Esophagus muscularis mucosa (tissue), 4 donors: ENCODE data around the gene RDH12. TPM values are rescaled to one million over a fixed set of nuclear protein-coding genes. Genes with fewer than 3 reads are reported as not detected.

ENCODE experiments used
- DNase-seq: peaks from one replicate; pipeline ENCODE4 v3.0.0-alpha.2; 2017; ENCODE audit errors: extremely low spot score
- H3K27ac ChIP-seq, 4 donors: fragments of 200-600 bp; sonication (generic); replicated peaks in 1 of 4; 1 replicate in 3 of 4; 2 replicates in 1 of 4; pipeline ENCODE4 v1.5.1; 2016 to 2019; ENCODE audit warnings: mild to moderate bottlenecking in 1 of 4
- H3K27me3 ChIP-seq, 4 donors: fragments of 200-600 bp; sonication (generic); one replicate each; pipeline versions ENCODE4 v1.5.1 to v1.6.0; 2016 to 2019
- H3K36me3 ChIP-seq, 4 donors: fragments of 200-600 bp; sonication (generic); one replicate each; pipeline ENCODE4 v1.5.1; 2016 to 2019
- H3K4me1 ChIP-seq, 4 donors: fragments of 200-600 bp; sonication (generic); one replicate each; pipeline ENCODE4 v1.5.1; 2016 to 2019
- H3K4me3 ChIP-seq, 4 donors: fragments of 200-600 bp; sonication (generic); 1 replicate in 2 of 4; 2 replicates in 2 of 4; pipeline ENCODE4 v1.5.1; 2016 to 2019; ENCODE audit warnings: mild to moderate bottlenecking in 4 of 4, moderate library complexity in 1 of 4
- H3K9me3 ChIP-seq, 4 donors: fragments of 200-600 bp; sonication (generic); 1 replicate in 3 of 4; 2 replicates in 1 of 4; pipeline ENCODE4 v1.5.1; 2016 to 2019
- CTCF ChIP-seq, 3 experiments: fragments of 200-600 bp in 2 of 3; fragments of 450-650 bp in 1 of 3; sonication (generic) in 2 of 3; IDR thresholded peaks; one replicate each; pipeline ENCODE4 v1.5.1; 2017 to 2019; ENCODE audit warnings: antibody characterized with exemption in 3 of 3, mild to moderate bottlenecking in 2 of 3, moderate library complexity in 1 of 3
- EP300 ChIP-seq: sonication (generic); formaldehyde crosslinking; IDR thresholded peaks from one replicate; pipeline ENCODE4 v1.6.1; 2017; ENCODE audit warnings: antibody characterized with exemption
- POLR2A ChIP-seq: fragments of 450-650 bp; IDR thresholded peaks from one replicate; pipeline ENCODE4 v1.6.1; 2017; ENCODE audit warnings: antibody characterized with exemption, moderate library complexity, mild to moderate bottlenecking, low read depth
- POLR2AphosphoS5 ChIP-seq, 2 donors: sonication (generic); formaldehyde crosslinking; IDR thresholded peaks; one replicate each; pipeline ENCODE4 v1.6.1; 2017; ENCODE audit warnings: antibody characterized with exemption in 2 of 2
- WGBS: methylation state at CpG from one replicate; pipeline ENCODE4 v1.1.5; 2018; 5-methylcytosine and 5-hydroxymethylcytosine counted together
- intact Hi-C: fragments of 100-400 bp; cut with DNase I; formaldehyde crosslinking; loops from one replicate; pipeline ENCODE4 v1.15.1; 2023
- total RNA-seq, 4 donors: library from RNA; depleted of rRNA; stranded (reverse); fragments of >200 nt; gene quantifications; one replicate each; pipeline versions ENCODE4 v1.1.0 to v1.2.1, GENCODE V29; 2016

RDH12 gene
- total RNA-seq, 4 donors from 2014 or later, result not detected

GRCh38 chr14:67729072-67729885 lies 27.6 kb downstream of the RDH12 start:
- no peaks in the 10 kb centered on the region for H3K36me3 ChIP-seq
- peaks cover 0 to 6% (median 0%) of the 10 kb centered on the region in 4 donors for H3K27me3 ChIP-seq
- no peak overlapping the region for H3K27ac ChIP-seq
- H3K4me1 ChIP-seq, result no peaks in the 10 kb centered on the region
- no peaks in the 10 kb centered on the region for H3K9me3 ChIP-seq
- no peak for DNase-seq
- H3K4me3 ChIP-seq, result no peak overlapping the region
- WGBS, result 61% methylated on average over 21 of the region's 21 CpGs
- TF ChIP-seq POLR2AphosphoS5 (IDR thresholded peaks at IDR 0.05) (no peak), EP300 (no peak)
- intact Hi-C loops, result no loop called here

GRCh38 chr14:67733616-67734015 lies 31.9 kb downstream of the RDH12 start:
- no peaks in the 10 kb centered on the region for H3K36me3 ChIP-seq
- WGBS, result 87% methylated on average over 4 of the region's 4 CpGs
- no peaks in the 10 kb centered on the region for H3K9me3 ChIP-seq
- no peak overlapping the region for H3K27ac ChIP-seq
- no peak overlapping the region for H3K4me3 ChIP-seq
- H3K4me1 ChIP-seq, result peaks cover 0 to 9% (median 0%) of the 10 kb centered on the region in 4 donors
- peaks cover 0 to 6% (median 0%) of the 10 kb centered on the region in 4 donors for H3K27me3 ChIP-seq
- TF ChIP-seq POLR2AphosphoS5 (IDR thresholded peaks at IDR 0.05) (no peak), EP300 (no peak), POLR2A (no peak), CTCF (IDR thresholded peaks at IDR 0.05) (no peak)
- DNase-seq, result no peak
- intact Hi-C loops, result no loop called here

GRCh38 chr14:67734675-67735074 lies 33.0 kb downstream of the RDH12 start:
- Histone ChIP-seq H3K4me3 (no peak overlapping the region), H3K36me3 (no peaks in the 10 kb centered on the region), H3K27me3 (no peaks in the 10 kb centered on the region), H3K9me3 (no peaks in the 10 kb centered on the region), H3K4me1 (peaks cover 0 to 9% (median 0%) of the 10 kb centered on the region in 4 donors), H3K27ac (no peak overlapping the region)
- 61% methylated on average over 3 of the region's 3 CpGs for WGBS
- intact Hi-C loops, result no loop called here
- no peak for DNase-seq
- TF ChIP-seq POLR2A, result no peak
- no peak for TF ChIP-seq POLR2AphosphoS5 (IDR thresholded peaks at IDR 0.05)
- TF ChIP-seq EP300, result no peak
- TF ChIP-seq CTCF (IDR thresholded peaks at IDR 0.05), result no peak

- Histone ChIP-seq H3K27me3 (no peaks in the 10 kb centered on the region), H3K9me3 (no peaks in the 10 kb centered on the region), H3K4me1 (peaks cover 0 to 9% (median 0%) of the 10 kb centered on the region in 4 donors), H3K4me3 (no peak overlapping the region), H3K27ac (no peak overlapping the region), H3K36me3 (no peaks in the 10 kb centered on the region)
- intact Hi-C loops, result no loop called here
- TF ChIP-seq POLR2A (no peak), POLR2AphosphoS5 (IDR thresholded peaks at IDR 0.05) (no peak), CTCF (IDR thresholded peaks at IDR 0.05) (no peak), EP300 (no peak)
- DNase-seq, result no peak
- WGBS, result 84% methylated on average over 10 of the region's 10 CpGs
Observed at GRCh38 chr14:67735336-67736147, 33.9 kb downstream of the RDH12 start.

- peaks cover 0 to 9% (median 0%) of the 10 kb centered on the region in 4 donors for H3K4me1 ChIP-seq
- H3K9me3 ChIP-seq, result no peaks in the 10 kb centered on the region
- no peaks in the 10 kb centered on the region for H3K27me3 ChIP-seq
- H3K4me3 ChIP-seq, result no peak overlapping the region
- WGBS, result 89% methylated on average over 4 of the region's 4 CpGs
- TF ChIP-seq POLR2AphosphoS5 (IDR thresholded peaks at IDR 0.05) (no peak), CTCF (IDR thresholded peaks at IDR 0.05) (no peak), POLR2A (no peak), EP300 (no peak)
- intact Hi-C loops, result no loop called here
- no peak for DNase-seq
- no peak overlapping the region for H3K27ac ChIP-seq
- no peaks in the 10 kb centered on the region for H3K36me3 ChIP-seq
Observed at GRCh38 chr14:67736771-67737170, 35.1 kb downstream of the RDH12 start.
